AG04449 (cell line): ENCODE data around the gene CLPTM1L.
"Not testable (repeated sequence)": the region's sequence is repeated elsewhere in the genome, so short reads cannot be mapped to it uniquely, and the experiment has no call there.

Experiments used
- CTCF ChIA-PET: fragments of 350-600 bp; formaldehyde crosslinking; extraction: SDS; loops from one replicate; lab custom pipeline; 2021; ENCODE audit warnings: antibody characterized with exemption; lab: Yijun Ruan, JAX
- POLR2A ChIA-PET: fragments of 400-600, 350-600 bp; formaldehyde crosslinking; extraction: SDS; loops from one replicate; lab custom pipeline; 2020; ENCODE audit warnings: antibody characterized with exemption, inconsistent platforms; lab: Yijun Ruan, JAX
- DNase-seq: peaks from one replicate; pipeline ENCODE4 v3.0.0-alpha.2; 2010; ENCODE audit warnings: low read depth, low spot score
- H3K4me3 ChIP-seq: 2 replicates; pipeline ENCODE4 v1.5.1; 2011; ENCODE audit warnings: low read depth, mild to moderate bottlenecking, control low read depth, low read length
- CTCF ChIP-seq: IDR thresholded peaks from one replicate; pipeline ENCODE4 v1.5.1; 2011; ENCODE audit warnings: mild to moderate bottlenecking, moderate library complexity, low read length, control low read depth, inconsistent platforms; ENCODE audit not compliant: insufficient read depth; ENCODE audit errors: missing control alignments

Gene CLPTM1L

GRCh38 chr5:1376981-1377380 lies 32.1 kb upstream of the CLPTM1L start:
- TF ChIP-seq CTCF, result no peak
- POLR2A ChIA-PET, result interaction anchor here (0.7 kb wide), 1 partner anchor 268 kb away, joined by 3 read pairs; no protein-coding TSS in a partner anchor
- CTCF ChIA-PET, result no interaction called here
- DNase-seq, result no peak
- H3K4me3 ChIP-seq, result no peak overlapping the region

GRCh38 chr5:1375871-1376810 lies 31.2 kb upstream of the CLPTM1L start:
- TF ChIP-seq CTCF, result no peak
- POLR2A ChIA-PET, result interaction anchor here (0.7 kb wide), 1 partner anchor 269 kb away, joined by 3 read pairs; no protein-coding TSS in a partner anchor
- CTCF ChIA-PET, result no interaction called here
- no peak for DNase-seq
- H3K4me3 ChIP-seq, result no peak overlapping the region

- no peak for TF ChIP-seq CTCF
- CTCF ChIA-PET, result no interaction called here
Observed at GRCh38 chr5:1374679-1375055, 29.8 kb upstream of the CLPTM1L start.

GRCh38 chr5:1374030-1374678 lies 29.3 kb upstream of the CLPTM1L start:
- no peak for DNase-seq
- ChIA-PET CTCF (no interaction called here), POLR2A (no interaction called here)
- no peak for TF ChIP-seq CTCF
- H3K4me3 ChIP-seq, result no peak overlapping the region

More at GRCh38 chr5:1374679-1375055, 29.8 kb upstream of the CLPTM1L start:
- DNase-seq, result no peak
- H3K4me3 ChIP-seq, result no peak overlapping the region
- POLR2A ChIA-PET, result no interaction called here

- H3K4me3 ChIP-seq, DNase-seq, POLR2A ChIA-PET: not testable (repeated sequence)
- CTCF ChIA-PET, result interaction anchor here (1.0 kb wide), 1 partner anchor 8 kb away, joined by 5 read pairs; no protein-coding TSS in a partner anchor
Observed at GRCh38 chr5:1371972-1372342, 27.1 kb upstream of the CLPTM1L start.

GRCh38 chr5:1371218-1371971 lies 26.5 kb upstream of the CLPTM1L start:
- ChIA-PET CTCF (interaction anchor here (1.0 kb wide), 1 partner anchor 9 kb away, joined by 5 read pairs; no protein-coding TSS in a partner anchor), POLR2A (no interaction called here)
- no peak for DNase-seq
- no peak overlapping the region for H3K4me3 ChIP-seq
- TF ChIP-seq CTCF, result no peak
